ENCODE results near the gene CKMT2. TPM values are rescaled to one million over a fixed set of nuclear protein-coding genes. Genes with fewer than 3 reads are reported as not detected.

CKMT2 gene
- total RNA-seq, 2 donors from 2014 or later: 2.1 to 2.3 TPM

GRCh38 chr5:81303563-81303962 lies 70.4 kb downstream of the CKMT2 start:
- no peak for TF ChIP-seq CTCF (conservative IDR thresholded peaks at IDR 0.05)
- no peak overlapping the region for H3K27ac ChIP-seq (ENCODE audit: low read depth, low read length)
- H3K36me3 ChIP-seq (ENCODE audit: control insufficient read depth, insufficient read depth, low read length): peaks cover 9% of the 10 kb centered on the region
- peaks cover 4% of the 10 kb centered on the region for H3K4me1 ChIP-seq (ENCODE audit: control insufficient read depth, insufficient read depth, low read length)
- DNase-seq: no peak
- H3K27me3 ChIP-seq (ENCODE audit: control insufficient read depth, insufficient read depth, low read length, poor library complexity, severe bottlenecking): no peaks in the 10 kb centered on the region
- peaks cover 4% of the 10 kb centered on the region for H3K36me3 Mint-ChIP-seq (ENCODE audit: low read depth)
- no peak overlapping the region for H3K9ac ChIP-seq (ENCODE audit: extremely low read depth, low read length, poor library complexity, severe bottlenecking)
- WGBS, 2 experiments (ENCODE audit: insufficient coverage in 1 of 2, insufficient read length in 1 of 2): 100% methylated on average over 1 of the region's 1 CpG
- no peak overlapping the region for H3K27ac Mint-ChIP-seq
- no peaks in the 10 kb centered on the region for H3K27me3 Mint-ChIP-seq (ENCODE audit: insufficient read depth)
- H3K9me3 Mint-ChIP-seq: no peaks in the 10 kb centered on the region
- no peak overlapping the region for H3K4me3 ChIP-seq (ENCODE audit: low read length)
- H3K4me1 Mint-ChIP-seq: peaks cover 12% of the 10 kb centered on the region
- H3K9me3 ChIP-seq (ENCODE audit: control insufficient read depth, low read length): no peaks in the 10 kb centered on the region
- no peak overlapping the region for H3K4me3 Mint-ChIP-seq

GRCh38 chr5:81305785-81306184 lies 72.7 kb downstream of the CKMT2 start:
- Histone ChIP-seq H3K36me3 (ENCODE audit: control insufficient read depth, insufficient read depth, low read length) (peaks cover 28% of the 10 kb centered on the region), H3K27ac (ENCODE audit: low read depth, low read length) (no peak overlapping the region), H3K9me3 (ENCODE audit: control insufficient read depth, low read length) (no peaks in the 10 kb centered on the region), H3K4me3 (ENCODE audit: low read length) (no peak overlapping the region), H3K9ac (ENCODE audit: extremely low read depth, low read length, poor library complexity, severe bottlenecking) (no peak overlapping the region), H3K27me3 (ENCODE audit: control insufficient read depth, insufficient read depth, low read length, poor library complexity, severe bottlenecking) (no peaks in the 10 kb centered on the region), H3K4me1 (ENCODE audit: control insufficient read depth, insufficient read depth, low read length) (no peaks in the 10 kb centered on the region)
- Mint-ChIP-seq H3K9me3 (no peaks in the 10 kb centered on the region), H3K4me3 (no peak overlapping the region), H3K27ac (no peak overlapping the region), H3K4me1 (no peaks in the 10 kb centered on the region), H3K36me3 (ENCODE audit: low read depth) (peaks cover 15% of the 10 kb centered on the region), H3K27me3 (ENCODE audit: insufficient read depth) (no peaks in the 10 kb centered on the region)
- DNase-seq: no peak
- no peak for TF ChIP-seq CTCF (conservative IDR thresholded peaks at IDR 0.05)

GRCh38 chr5:81308836-81309235 lies 75.7 kb downstream of the CKMT2 start:
- Mint-ChIP-seq H3K36me3 (ENCODE audit: low read depth) (peaks cover 29% of the 10 kb centered on the region), H3K27me3 (ENCODE audit: insufficient read depth) (no peaks in the 10 kb centered on the region), H3K4me1 (no peaks in the 10 kb centered on the region), H3K4me3 (no peak overlapping the region), H3K9me3 (no peaks in the 10 kb centered on the region), H3K27ac (no peak overlapping the region)
- no peak for TF ChIP-seq CTCF (conservative IDR thresholded peaks at IDR 0.05)
- no peaks in the 10 kb centered on the region for H3K27me3 ChIP-seq (ENCODE audit: control insufficient read depth, insufficient read depth, low read length, poor library complexity, severe bottlenecking)
- WGBS, 2 experiments (ENCODE audit: insufficient coverage in 1 of 2, insufficient read length in 1 of 2): 95% methylated on average over 1 to 2 of the region's 2 CpGs
- no peaks in the 10 kb centered on the region for H3K4me1 ChIP-seq (ENCODE audit: control insufficient read depth, insufficient read depth, low read length)
- no peak for DNase-seq
- H3K27ac ChIP-seq (ENCODE audit: low read depth, low read length): no peak overlapping the region
- H3K4me3 ChIP-seq (ENCODE audit: low read length): no peak overlapping the region
- no peak overlapping the region for H3K9ac ChIP-seq (ENCODE audit: extremely low read depth, low read length, poor library complexity, severe bottlenecking)
- H3K36me3 ChIP-seq (ENCODE audit: control insufficient read depth, insufficient read depth, low read length): peaks cover 56% of the 10 kb centered on the region
- H3K9me3 ChIP-seq (ENCODE audit: control insufficient read depth, low read length): no peaks in the 10 kb centered on the region

Data from endodermal cell (in vitro differentiated cells).